ENCODE measurements around the gene NUDT14.

NUDT14 gene

GRCh38 chr14:105198588-105198987 is 17.5 kb upstream of the NUDT14 start:
- DNase-seq (ENCODE audit: low read depth), result no peak

- no peak for DNase-seq (ENCODE audit: low read depth)
Observed at GRCh38 chr14:105197211-105197641, 16.1 kb upstream of the NUDT14 start.

- no peak for DNase-seq (ENCODE audit: low read depth)
Observed at GRCh38 chr14:105196265-105196960, 15.3 kb upstream of the NUDT14 start.

- no peak for DNase-seq (ENCODE audit: low read depth)
Observed at GRCh38 chr14:105195522-105196264, 14.6 kb upstream of the NUDT14 start.

GRCh38 chr14:105195051-105195450 is 13.9 kb upstream of the NUDT14 start:
- no peak for DNase-seq (ENCODE audit: low read depth)

- DNase-seq (ENCODE audit: low read depth), result no peak
Observed at GRCh38 chr14:105193916-105194782, 13.0 kb upstream of the NUDT14 start.

- DNase-seq (ENCODE audit: low read depth), result no peak
Observed at GRCh38 chr14:105192866-105193731, 12.0 kb upstream of the NUDT14 start.

- no peak for DNase-seq (ENCODE audit: low read depth)
Observed at GRCh38 chr14:105187935-105188524, 6.9 kb upstream of the NUDT14 start.

GRCh38 chr14:105187116-105187515 is 6.0 kb upstream of the NUDT14 start:
- DNase-seq (ENCODE audit: low read depth), result no peak

GRCh38 chr14:105185973-105186372 is 4.9 kb upstream of the NUDT14 start:
- no peak for DNase-seq (ENCODE audit: low read depth)

- DNase-seq (ENCODE audit: low read depth), result no peak
Observed at GRCh38 chr14:105185001-105185400, 3.9 kb upstream of the NUDT14 start.

- no peak for DNase-seq (ENCODE audit: low read depth)
Observed at GRCh38 chr14:105184461-105184860, 3.3 kb upstream of the NUDT14 start.

- no peak for DNase-seq (ENCODE audit: low read depth)
Observed at GRCh38 chr14:105182296-105183020, 1.3 kb upstream of the NUDT14 start.

- DNase-seq (ENCODE audit: low read depth), result no peak
Observed at GRCh38 chr14:105181549-105182295, 610 bp upstream of the NUDT14 start.

- no peak for DNase-seq (ENCODE audit: low read depth)
Observed at GRCh38 chr14:105179191-105179590, 1.9 kb downstream of the NUDT14 start.

- DNase-seq (ENCODE audit: low read depth), result no peak
Observed at GRCh38 chr14:105178868-105179140, 2.3 kb downstream of the NUDT14 start.

GRCh38 chr14:105178069-105178867 is 2.8 kb downstream of the NUDT14 start:
- DNase-seq (ENCODE audit: low read depth), result no peak

GRCh38 chr14:105177082-105177481 is 4.0 kb downstream of the NUDT14 start:
- no peak for DNase-seq (ENCODE audit: low read depth)

GRCh38 chr14:105176513-105176912 is 4.6 kb downstream of the NUDT14 start:
- no peak for DNase-seq (ENCODE audit: low read depth)

Data from activated T-cell treated with anti-CD3 and anti-CD28 coated beads for 1 hour (primary cell).